GM18526 (cell line): Measurements from ENCODE around the gene NEUROD4.

Source experiments
- POLR2A ChIP-seq: IDR thresholded peaks from 3 replicates; pipeline ENCODE4 v1.6.1; 2011; ENCODE audit not compliant: insufficient read length; ENCODE audit errors: extremely low read depth

Gene NEUROD4

DNA sequence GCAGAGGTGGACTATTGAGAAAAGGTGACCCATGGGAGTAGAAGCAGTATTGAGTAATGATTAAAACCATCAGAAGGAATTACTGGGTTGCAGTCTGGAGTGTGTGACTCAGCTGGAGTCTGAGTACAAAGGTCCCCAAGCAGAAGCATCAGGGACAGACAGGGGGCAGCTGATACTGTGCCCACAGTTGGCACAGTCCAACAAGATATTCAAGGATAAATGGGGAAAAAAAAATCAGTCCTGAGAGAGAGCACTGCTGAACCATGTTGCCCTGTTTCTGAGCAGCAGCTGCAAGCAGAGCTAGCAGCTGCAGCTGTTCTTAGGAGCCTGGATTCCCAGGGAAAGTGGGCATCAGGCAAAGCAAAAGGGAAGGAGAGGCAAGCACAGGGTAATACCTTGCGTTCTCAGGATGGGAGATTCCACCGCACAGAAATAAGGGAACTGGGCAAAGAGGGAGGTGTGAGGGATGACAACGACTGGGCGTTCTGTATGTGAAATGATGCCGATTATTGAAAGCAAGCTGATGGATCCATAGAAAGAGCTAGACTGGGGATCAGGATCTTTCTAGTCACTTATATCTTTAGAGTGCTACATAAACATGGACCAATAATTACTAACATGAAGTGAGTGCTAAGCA, 17.7 kb downstream of the NEUROD4 start:
- TF ChIP-seq POLR2A, result no peak

DNA sequence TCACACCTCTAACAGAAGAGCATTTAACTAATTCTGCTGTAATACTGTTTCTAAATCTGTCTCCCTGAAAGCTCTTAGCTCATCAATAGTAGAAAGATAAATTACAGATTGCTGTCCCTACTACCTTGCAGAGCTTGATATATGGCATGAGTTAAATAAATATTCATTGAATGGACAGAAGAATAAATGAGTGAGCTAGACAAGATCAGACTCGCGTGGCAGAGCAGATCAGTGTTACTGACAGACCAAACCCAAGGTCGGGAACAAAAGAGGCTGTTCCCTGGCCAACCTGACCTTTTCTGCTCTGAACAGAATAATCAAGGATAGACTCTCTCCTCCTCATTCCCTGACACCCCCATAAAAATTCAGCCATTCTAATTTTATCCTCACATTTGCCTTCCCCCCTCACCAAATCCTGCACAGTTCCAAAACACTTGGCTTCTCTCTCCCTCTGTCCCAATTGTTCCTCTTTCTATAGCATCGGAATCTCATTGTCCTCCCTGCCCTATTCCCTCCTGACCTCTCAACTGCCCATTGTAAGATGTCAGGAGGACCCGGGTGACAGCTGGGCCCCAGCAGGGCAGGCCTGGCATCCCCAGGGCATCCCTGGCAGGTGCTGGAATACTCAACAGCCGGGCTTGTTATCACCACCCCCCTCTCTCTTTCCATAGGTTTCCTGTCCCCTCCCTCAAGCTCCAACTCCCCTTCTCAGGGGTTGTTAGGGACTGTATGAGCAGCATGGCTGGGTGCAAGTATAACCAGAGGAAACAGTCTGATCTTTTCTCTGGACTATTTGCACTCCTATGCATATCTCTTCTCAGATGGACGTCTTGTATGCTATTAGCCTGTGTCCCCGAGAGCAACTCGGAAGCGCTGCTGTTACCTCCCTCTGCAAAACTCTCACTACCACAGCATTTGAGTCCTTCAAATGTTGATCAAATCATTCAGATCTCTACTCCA, 19.9 kb downstream of the NEUROD4 start:
- TF ChIP-seq POLR2A, result no peak

DNA sequence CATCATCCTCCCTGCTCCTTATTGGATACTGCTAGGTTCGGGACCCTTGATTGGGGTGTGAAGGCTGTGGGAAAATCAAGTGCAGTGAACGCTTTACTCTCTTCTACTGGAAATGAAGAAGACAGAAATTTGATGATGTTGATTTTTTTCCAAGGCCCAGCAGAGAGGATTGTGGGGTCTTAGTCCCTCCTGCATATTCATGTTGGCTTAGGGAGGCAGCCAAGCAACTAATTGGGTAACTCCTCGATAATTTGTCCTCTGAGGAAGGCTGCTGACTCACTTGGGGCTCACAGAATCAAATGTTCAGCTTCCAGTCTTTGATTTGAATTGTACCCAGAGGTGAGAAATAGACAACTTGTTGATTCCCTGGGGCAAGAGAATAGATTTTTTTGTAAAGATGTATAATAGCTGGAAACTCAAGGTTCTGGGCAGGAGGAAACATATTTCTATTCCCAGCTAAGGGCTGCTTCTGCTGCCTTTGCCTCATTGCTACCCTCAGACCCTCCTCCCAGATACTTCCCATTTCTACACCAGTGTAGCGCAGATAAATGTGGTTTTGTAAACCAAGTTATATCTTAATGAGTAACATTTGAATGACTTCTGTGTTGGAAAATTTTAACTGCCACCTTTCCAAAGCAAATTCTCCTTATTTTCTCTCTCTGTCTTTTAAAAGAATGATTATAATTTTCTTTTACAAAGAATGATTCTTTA, 21.7 kb downstream of the NEUROD4 start:
- no peak for TF ChIP-seq POLR2A

DNA sequence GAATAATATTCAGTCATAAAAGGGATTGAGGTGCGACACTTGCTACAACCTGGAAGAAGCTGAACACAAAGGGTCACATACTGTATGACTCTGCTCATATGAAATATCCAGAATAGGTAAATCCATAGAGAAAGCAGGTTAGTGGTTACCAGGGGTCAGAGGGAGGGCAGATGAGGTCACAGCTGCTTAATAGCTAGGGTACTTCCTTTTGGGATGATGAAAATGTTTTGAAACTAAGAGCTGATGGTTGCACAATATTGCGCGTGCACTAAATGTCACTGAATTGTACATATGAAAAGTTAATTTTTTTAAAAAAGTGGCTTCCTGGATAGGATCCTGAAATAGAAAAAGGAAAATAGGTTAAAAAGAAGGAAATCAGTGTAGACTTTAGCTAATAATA, 23.8 kb downstream of the NEUROD4 start:
- no peak for TF ChIP-seq POLR2A

DNA sequence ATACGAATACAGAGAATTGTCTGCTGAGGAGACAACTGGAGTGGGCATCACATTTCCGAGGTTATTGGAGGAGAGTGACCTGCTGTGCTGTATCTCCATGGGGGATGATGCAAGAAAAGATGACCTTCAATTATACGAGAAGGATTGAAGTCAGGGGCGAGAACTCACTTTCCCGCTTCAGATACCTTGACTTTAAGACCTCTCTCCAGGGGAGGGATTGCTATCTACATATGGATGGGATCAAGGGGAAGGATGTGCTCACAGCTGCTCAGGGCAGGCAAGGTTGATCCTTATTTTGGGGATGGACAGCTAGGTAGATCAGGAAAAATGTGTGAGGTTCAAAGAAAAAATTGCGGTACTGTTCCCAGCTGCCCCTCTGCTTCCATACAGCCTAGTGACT, 24.4 kb downstream of the NEUROD4 start:
- TF ChIP-seq POLR2A, result no peak

DNA sequence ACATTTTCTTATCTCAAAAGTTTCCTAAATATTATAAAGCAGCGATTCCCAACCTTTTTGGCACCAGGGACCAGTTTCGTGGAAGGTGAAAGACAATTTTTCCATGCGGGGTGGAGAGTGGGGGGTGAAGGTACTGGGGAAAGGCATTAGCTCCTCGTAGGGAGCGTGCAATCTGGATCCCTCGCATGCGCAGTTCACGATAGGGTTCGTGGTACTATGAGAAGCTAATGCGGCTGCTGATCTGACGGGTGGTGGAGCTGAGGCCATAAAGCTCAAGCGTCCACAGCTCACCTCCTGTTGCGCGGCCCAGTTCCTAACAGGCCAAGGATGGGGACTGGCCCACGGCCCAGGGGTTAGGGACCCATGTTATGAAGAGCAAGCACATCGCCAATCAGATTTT, 29.9 kb downstream of the NEUROD4 start:
- no peak for TF ChIP-seq POLR2A

DNA sequence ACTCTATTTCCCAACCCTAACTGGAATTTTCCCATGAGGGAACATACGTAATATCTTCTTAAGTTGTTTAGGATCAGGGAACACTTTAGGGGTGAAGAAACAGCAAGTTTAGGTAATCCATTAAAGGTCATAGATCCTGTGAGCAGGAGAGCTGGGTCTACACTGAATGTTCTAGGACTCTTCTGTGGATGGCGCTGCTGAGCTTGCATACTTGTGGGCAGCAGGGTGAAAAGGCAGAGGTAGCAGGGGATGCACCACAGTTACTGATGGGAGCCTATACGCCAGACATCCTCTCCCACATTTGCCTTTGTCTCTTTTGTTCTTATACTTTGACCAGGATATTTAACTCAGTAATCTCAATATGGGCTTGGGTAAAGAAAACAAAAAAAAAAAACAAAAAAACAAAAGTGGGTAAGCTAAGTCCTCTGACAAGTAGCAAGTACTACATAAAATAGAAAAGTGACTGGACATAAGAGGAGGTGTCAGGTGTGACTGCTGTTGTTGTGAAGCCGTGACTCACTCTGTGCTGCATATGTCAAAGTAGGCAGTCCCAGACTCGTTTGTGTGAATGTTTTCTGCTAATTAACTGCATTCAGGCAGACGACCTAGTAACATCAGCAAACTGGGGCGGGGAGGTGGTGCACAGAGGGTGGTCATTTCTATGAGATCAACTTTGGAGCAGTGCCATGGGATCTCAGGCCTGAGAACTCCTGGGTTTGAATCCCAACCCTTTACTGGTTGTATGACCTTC, 31.6 kb downstream of the NEUROD4 start:
- no peak for TF ChIP-seq POLR2A

DNA sequence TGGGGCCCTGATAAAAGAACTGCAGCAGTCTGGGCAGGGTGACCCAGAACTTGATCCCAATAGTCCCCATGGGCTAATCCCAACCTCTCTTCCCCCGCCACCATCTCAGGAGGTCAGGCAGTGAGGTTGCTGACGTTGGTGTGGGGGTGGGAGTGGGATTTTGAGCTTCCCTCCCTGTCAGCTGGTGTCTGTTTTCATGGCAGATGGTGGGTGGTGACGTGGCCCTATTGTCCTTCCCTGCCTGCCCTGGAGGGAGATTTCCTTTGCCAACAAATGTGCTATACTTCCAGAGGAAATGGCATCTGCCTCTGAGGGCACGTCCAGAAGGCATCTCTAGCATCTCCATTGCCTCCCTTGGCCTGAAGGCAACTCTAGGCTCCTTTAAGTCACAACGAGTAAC, 37.7 kb downstream of the NEUROD4 start:
- no peak for TF ChIP-seq POLR2A

DNA sequence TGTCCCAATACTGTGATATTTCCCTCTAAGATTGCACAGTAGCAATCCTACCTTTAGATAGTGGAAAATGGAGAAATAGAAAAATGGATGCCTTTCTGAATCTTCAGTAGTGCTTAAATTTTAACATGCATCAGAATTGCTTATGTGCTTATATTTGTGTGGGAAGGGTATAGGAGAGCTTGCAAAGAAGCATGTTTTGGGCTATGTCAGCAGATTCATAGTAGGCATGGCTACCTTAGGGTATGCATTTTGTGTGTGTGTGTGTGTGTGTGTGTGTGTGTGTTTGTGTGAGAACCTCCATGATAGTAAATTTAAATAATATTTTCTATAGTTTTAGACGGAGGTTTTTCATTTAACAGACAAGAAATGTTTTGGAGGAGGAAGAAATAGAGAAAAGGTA, 38.3 kb downstream of the NEUROD4 start:
- no peak for TF ChIP-seq POLR2A

DNA sequence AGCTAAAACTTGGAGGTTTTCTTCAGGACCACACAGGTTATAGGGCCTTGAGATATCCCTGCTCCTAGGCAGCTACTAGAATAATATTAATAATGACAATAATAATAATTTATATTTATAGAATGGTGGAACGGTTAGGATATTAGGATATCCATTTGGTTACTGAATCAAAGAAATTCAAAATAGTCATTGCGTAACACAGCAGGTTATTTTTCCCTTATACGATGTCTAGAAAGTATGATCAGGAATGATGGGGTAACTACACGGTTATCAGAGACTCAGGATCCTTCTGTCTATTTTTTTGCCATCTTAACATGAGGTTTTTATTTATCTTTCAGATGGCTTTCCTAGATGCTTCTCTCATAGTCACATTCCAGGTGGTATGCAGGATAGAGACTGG, 39.0 kb downstream of the NEUROD4 start:
- no peak for TF ChIP-seq POLR2A

DNA sequence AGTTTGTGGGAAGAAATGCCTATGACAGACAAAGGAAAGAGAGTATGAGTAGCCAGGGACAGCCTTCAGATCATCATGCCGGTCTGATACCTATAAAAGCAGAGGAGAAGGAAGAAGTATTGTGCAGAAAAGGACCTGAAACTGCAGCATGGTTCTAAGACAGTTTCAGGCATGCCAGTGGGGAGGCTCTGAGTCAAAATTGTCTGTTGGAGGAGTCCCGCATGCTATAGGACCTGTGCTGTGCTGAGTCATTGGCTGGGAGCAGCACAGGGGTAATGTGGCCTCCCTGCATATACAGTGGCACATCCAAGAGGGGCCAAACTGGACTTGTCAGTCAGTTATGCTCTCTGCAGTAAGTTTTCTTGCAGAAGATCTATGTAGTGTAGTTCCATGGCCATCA, 40.7 kb downstream of the NEUROD4 start:
- TF ChIP-seq POLR2A, result no peak

DNA sequence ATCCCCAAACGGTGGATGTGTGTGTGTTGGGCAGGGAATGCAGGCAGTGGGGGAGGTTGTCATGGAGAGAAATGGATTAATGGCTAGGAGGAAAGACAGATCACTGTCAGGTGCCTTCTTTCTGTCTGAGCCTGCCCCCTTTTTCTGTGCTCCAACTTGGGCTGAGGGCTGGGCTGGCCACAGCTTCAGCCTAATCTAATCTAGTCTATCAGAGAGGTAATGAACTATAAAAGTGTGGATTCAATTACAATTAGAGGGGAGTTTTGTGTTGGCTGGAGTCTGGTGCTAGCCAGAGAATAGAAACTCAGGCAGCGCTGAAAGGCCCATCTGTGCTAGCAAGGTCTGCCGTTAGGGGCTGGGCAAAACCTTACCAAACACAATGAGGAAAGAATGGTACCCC, 41.2 kb downstream of the NEUROD4 start:
- TF ChIP-seq POLR2A, result no peak

DNA sequence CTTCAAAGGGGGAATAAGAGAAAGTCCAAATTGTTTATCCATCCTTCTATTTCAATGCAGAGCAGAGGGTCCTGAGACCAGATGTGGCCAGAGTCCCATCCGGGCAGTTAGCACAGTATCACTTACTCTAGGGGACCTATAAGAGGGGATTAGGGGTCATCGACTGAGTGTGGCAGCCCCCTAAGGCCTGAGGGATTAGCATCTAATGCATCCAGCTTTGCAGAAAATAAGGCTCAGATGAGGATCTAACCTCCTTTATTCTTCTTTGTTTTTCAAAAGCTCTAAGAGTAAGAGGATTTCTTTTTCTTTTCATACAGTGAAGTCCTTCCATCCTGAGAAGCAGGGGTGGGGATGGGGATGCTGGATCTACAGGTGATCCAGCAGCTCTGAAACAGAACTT, 43.5 kb downstream of the NEUROD4 start:
- TF ChIP-seq POLR2A, result no peak

DNA sequence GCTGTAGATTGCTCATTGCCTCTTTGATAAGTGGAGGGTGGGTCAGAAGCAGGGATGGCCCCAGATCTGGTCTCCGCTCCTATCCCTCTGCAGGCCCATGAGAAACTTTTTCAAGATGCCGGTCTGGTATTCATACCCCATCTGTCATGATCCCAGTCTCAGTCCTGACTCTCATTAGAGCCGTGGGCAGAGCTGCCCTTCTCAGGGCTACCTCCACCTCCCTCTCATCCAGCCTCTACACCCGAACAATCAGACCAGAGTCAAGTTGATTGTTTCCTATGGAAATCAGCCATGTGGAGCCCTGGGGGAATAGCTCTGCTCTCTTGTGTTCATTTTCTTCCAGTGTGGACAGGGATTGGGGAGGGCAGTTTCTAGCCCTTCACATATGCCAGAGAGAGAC, 45.8 kb downstream of the NEUROD4 start:
- no peak for TF ChIP-seq POLR2A

DNA sequence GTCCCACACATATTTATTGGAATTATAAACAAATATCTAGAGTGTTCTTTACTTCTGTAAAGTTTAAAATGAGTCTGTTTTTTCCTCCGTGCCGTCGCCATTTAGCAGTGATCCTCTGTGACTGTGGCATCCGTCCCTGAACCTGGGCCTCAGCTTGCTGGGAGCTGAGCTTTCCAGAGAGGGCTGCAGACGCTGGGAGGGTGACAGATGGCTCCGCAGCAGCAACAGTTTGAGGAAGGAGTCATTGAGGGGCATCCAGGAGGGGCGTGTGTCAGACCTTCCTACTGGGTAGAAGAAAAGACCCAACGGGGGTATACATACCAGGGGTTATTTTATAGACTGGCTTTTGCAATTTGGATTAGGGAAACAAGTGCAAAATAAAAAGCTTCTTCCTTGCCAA, 47.9 kb downstream of the NEUROD4 start:
- TF ChIP-seq POLR2A, result no peak
